Keratinocyte (primary cell): ENCODE data around the gene NCKAP5. TPM values are rescaled to one million over a fixed set of nuclear protein-coding genes. Genes with fewer than 3 reads are reported as not detected.
"Not testable (repeated sequence)": the region's sequence is repeated elsewhere in the genome, so short reads cannot be mapped to it uniquely, and the experiment has no call there.

Source experiments
- DNase-seq: peaks from one replicate; pipeline ENCODE4 v3.0.0-alpha.2; 2011; ENCODE audit warnings: low read depth, missing footprints, low spot score
- FAIRE-seq: peaks from 2 replicates; lab custom pipeline; 2011; peaks lifted over from hg19 to GRCh38; lab: Jason Lieb, UNC
- H2AFZ ChIP-seq: 2 replicates; pipeline ENCODE4 v1.6.0; 2012; ENCODE audit warnings: low read length, control low read depth, inconsistent platforms; ENCODE audit not compliant: control insufficient read depth
- H3K27ac ChIP-seq: 2 replicates; pipeline ENCODE4 v1.5.1; 2011; ENCODE audit warnings: low read length; ENCODE audit not compliant: control insufficient read depth, insufficient read depth
- H3K27me3 ChIP-seq: 3 replicates; pipeline ENCODE4 v1.6.0; 2011; ENCODE audit warnings: low read length; ENCODE audit not compliant: control insufficient read depth, insufficient read depth; ENCODE audit errors: extremely low read depth
- H3K36me3 ChIP-seq, 2 experiments: 2 replicates in 1 of 2; 3 replicates in 1 of 2; pipeline ENCODE4 v1.5.1; 2011; ENCODE audit warnings: low read length in 2 of 2, mild to moderate bottlenecking in 1 of 2; ENCODE audit not compliant: control insufficient read depth in 2 of 2, insufficient read depth in 2 of 2; ENCODE audit errors: extremely low read depth in 1 of 2
- H3K4me1 ChIP-seq: 3 replicates; pipeline ENCODE4 v1.5.1; 2011; ENCODE audit warnings: low read length; ENCODE audit not compliant: control insufficient read depth, insufficient read depth; ENCODE audit errors: extremely low read depth
- H3K4me2 ChIP-seq: 3 replicates; pipeline ENCODE4 v1.6.0; 2011; ENCODE audit warnings: low read depth, low read length; ENCODE audit not compliant: control insufficient read depth, insufficient read depth; ENCODE audit errors: extremely low read depth
- H3K4me3 ChIP-seq, 3 experiments: fragments of 200-600 bp in 1 of 3; sonication (generic) in 1 of 3; 2 replicates in 2 of 3; 3 replicates in 1 of 3; pipeline ENCODE4 v1.5.1; 2011 to 2016; ENCODE audit warnings: low read length in 3 of 3, mild to moderate bottlenecking in 3 of 3, control low read depth in 2 of 3, inconsistent platforms in 1 of 3, low read depth in 1 of 3, mixed read lengths in 1 of 3, mixed run types in 1 of 3, moderate library complexity in 1 of 3; ENCODE audit not compliant: control insufficient read depth in 2 of 3, insufficient read depth in 2 of 3; ENCODE audit errors: extremely low read depth in 1 of 3
- H3K79me2 ChIP-seq: 2 replicates; pipeline ENCODE4 v1.6.0; 2012; ENCODE audit warnings: low read length; ENCODE audit not compliant: control insufficient read depth, insufficient read depth
- H3K9ac ChIP-seq: 3 replicates; pipeline ENCODE4 v1.6.0; 2011; ENCODE audit warnings: low read length; ENCODE audit not compliant: control insufficient read depth, insufficient read depth; ENCODE audit errors: extremely low read depth
- H3K9me1 ChIP-seq: 3 replicates; pipeline ENCODE4 v1.6.0; 2011; ENCODE audit warnings: low read length; ENCODE audit not compliant: control insufficient read depth, insufficient read depth; ENCODE audit errors: extremely low read depth
- H3K9me3 ChIP-seq: 2 replicates; pipeline ENCODE4 v1.5.1; 2012; ENCODE audit warnings: low read depth, low read length; ENCODE audit not compliant: control insufficient read depth
- H4K20me1 ChIP-seq: 3 replicates; pipeline ENCODE4 v1.6.0; 2011; ENCODE audit warnings: low read length; ENCODE audit not compliant: control insufficient read depth, insufficient read depth; ENCODE audit errors: extremely low read depth
- CTCF ChIP-seq, 3 experiments: IDR thresholded peaks in 1 of 3; conservative IDR thresholded peaks in 1 of 3; optimal IDR thresholded peaks in 1 of 3; 2 replicates in 2 of 3; 3 replicates in 1 of 3; pipeline versions ENCODE3 to v1.5.1; 2011; ENCODE audit warnings: low read length in 3 of 3, mild to moderate bottlenecking in 3 of 3, moderate library complexity in 2 of 3, control low read depth in 1 of 3, inconsistent platforms in 1 of 3; ENCODE audit not compliant: insufficient read depth in 2 of 3; ENCODE audit errors: extremely low read depth in 1 of 3
- EZH2 ChIP-seq: IDR thresholded peaks from one replicate; pipeline ENCODE4 v1.6.1; 2012; ENCODE audit warnings: inconsistent platforms, mild to moderate bottlenecking, low read length, moderate library complexity
- dilution Hi-C: fragments of 300-500 bp; cut with MboI; formaldehyde crosslinking; loops from one replicate; pipeline ENCODE4 v1.7.0; 2020; ENCODE audit warnings: low sequenced_read_pairs; ENCODE audit not compliant: extremely low pct_ligation_motif_present
- polyA plus RNA-seq, 5 experiments: library from polyadenylated mRNA; depleted of rRNA in 3 of 5; stranded (reverse) in 3 of 5; stranded (forward) in 1 of 5; unstranded in 1 of 5; fragments of >200 nt; gene quantifications; 1 replicate in 1 of 5; 2 replicates in 3 of 5; 3 replicates in 1 of 5; pipeline versions ENCODE4 v1.2.1 to v1.2.3, GENCODE V29; 2011 to 2012; ENCODE audit warnings: missing spikeins in 2 of 5, low read depth in 1 of 5, low replicate concordance in 1 of 5

Gene NCKAP5
- polyA plus RNA-seq, 1 donor (not counting 4 experiments of a cell fraction or from before 2014, with no cell fraction given): 3.6 TPM

GRCh38 chr2:132813422-132813821 is 754.8 kb downstream of the NCKAP5 start:
- Histone ChIP-seq H3K9me1 (no peaks in the 10 kb centered on the region), H3K36me3 (no peaks in the 10 kb centered on the region), H3K9ac (no peak overlapping the region), H3K79me2 (no peaks in the 10 kb centered on the region), H4K20me1 (no peaks in the 10 kb centered on the region), H3K27ac (no peak overlapping the region), H3K9me3 (no peaks in the 10 kb centered on the region), H2AFZ (no peak overlapping the region), H3K27me3 (no peaks in the 10 kb centered on the region), H3K4me3 (no peak overlapping the region), H3K4me1 (no peaks in the 10 kb centered on the region), H3K4me2 (no peak overlapping the region)
- dilution Hi-C loops: no loop called here
- DNase-seq (no peak), FAIRE-seq (no peak)
- TF ChIP-seq EZH2: no peak
- TF ChIP-seq CTCF (optimal IDR thresholded peaks at IDR 0.05 in 1 of 3, IDR thresholded peaks at IDR 0.05 in 1 of 3, conservative IDR thresholded peaks at IDR 0.05 in 1 of 3; ENCODE audit: extremely low read depth in 1 of 3, insufficient read depth in 2 of 3, low read length in 3 of 3): no peak

- Histone ChIP-seq H4K20me1 (no peaks in the 10 kb centered on the region), H3K27ac (no peak overlapping the region), H3K4me1 (no peaks in the 10 kb centered on the region), H3K36me3 (no peaks in the 10 kb centered on the region), H3K4me3 (no peak overlapping the region), H2AFZ (no peak overlapping the region), H3K79me2 (no peaks in the 10 kb centered on the region), H3K4me2 (no peak overlapping the region), H3K27me3 (no peaks in the 10 kb centered on the region), H3K9me1 (no peaks in the 10 kb centered on the region), H3K9me3 (no peaks in the 10 kb centered on the region), H3K9ac (no peak overlapping the region)
- dilution Hi-C loops: no loop called here
- no peak for FAIRE-seq
- no peak for DNase-seq
- TF ChIP-seq CTCF (optimal IDR thresholded peaks at IDR 0.05 in 1 of 3, IDR thresholded peaks at IDR 0.05 in 1 of 3, conservative IDR thresholded peaks at IDR 0.05 in 1 of 3; ENCODE audit: extremely low read depth in 1 of 3, insufficient read depth in 2 of 3, low read length in 3 of 3): no peak
- no peak for TF ChIP-seq EZH2
Observed at GRCh38 chr2:132811148-132811915, 756.9 kb downstream of the NCKAP5 start.

- H3K4me2 ChIP-seq, H3K79me2 ChIP-seq, FAIRE-seq, H3K27me3 ChIP-seq, H3K9me3 ChIP-seq, H3K4me1 ChIP-seq, dilution Hi-C loops, DNase-seq, H3K4me3 ChIP-seq, H3K36me3 ChIP-seq, H2AFZ ChIP-seq, H4K20me1 ChIP-seq, H3K27ac ChIP-seq, H3K9ac ChIP-seq, H3K9me1 ChIP-seq: not testable (repeated sequence)
Observed at GRCh38 chr2:132809962-132810361, 758.3 kb downstream of the NCKAP5 start.
